T-helper 9 cell (primary cell): ENCODE data around the gene GRM5.

Source experiments
- DNase-seq: peaks from one replicate; pipeline ENCODE4 v3.0.0-alpha.2; 2020

GRM5 gene

DNA sequence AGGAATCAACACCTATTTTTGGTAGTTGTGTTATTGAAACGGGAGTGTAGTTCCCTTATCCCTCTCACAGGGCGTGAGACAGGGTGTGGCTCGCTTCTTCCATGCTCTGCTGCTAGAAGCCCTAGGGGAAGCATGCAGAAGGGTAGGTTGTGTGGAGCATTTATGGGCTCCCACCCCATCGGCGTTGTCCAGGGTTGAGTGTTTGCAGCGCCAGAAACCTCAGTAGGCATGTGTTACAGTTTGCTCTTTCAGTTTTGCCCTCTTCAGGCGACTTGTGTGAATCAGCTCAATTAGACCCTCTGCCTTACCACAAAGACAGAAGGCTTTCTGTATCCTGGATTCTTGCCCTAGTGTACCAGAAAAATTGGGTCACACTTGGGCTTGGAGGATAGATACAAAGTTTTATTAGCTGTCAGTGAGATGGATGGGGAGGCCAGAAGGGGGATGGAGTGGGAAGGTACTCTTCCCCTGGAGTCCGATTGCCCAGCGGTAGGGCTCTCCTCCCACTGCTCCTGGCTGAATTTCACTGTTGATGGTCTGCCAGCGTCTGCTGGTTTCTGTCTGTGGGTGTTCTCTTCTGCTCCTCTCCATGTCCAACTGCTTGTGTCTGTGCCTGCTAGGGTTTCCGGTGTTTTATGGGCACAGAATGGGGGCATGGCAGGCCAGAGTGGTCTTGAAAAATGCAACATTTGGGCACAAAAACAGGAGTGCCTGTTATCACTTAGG is 369.9 kb downstream of the GRM5 start:
- no peak for DNase-seq

DNA sequence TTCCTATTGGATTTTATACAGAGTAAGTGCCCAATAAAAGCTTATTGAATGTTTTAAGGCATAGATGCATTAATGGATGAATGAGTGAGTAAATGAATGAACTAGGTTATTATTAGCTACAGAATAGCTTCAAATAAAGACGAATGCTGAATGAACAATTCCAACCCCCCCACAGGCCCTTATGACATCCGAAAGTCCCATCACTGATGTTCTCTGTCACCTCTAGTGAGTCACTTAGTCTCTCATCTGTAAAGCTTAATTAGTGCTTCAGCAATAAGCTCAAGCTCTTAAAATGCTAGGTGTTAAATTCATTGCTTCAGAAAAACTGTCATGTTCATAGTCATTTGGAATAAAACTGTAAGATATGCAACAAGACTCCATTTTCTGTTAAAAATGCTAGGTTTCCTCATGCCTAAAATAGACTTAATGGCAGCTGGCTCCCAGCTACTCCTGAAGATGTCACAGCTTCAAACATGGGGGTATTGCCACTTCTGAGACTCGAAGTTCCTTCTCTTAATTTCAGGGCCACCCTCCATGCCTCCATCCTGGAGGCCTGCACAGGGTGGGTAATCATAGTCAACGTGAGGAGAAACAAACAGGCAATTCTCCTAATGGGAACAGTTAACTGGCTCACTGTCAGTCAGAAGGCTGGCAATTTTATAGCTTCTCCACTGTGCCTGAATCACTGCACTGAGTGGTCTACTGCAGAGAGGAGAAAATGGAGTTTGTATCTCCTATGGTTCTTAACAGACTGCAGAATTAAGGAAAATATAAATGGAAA is 373.3 kb downstream of the GRM5 start:
- DNase-seq, result no peak

DNA sequence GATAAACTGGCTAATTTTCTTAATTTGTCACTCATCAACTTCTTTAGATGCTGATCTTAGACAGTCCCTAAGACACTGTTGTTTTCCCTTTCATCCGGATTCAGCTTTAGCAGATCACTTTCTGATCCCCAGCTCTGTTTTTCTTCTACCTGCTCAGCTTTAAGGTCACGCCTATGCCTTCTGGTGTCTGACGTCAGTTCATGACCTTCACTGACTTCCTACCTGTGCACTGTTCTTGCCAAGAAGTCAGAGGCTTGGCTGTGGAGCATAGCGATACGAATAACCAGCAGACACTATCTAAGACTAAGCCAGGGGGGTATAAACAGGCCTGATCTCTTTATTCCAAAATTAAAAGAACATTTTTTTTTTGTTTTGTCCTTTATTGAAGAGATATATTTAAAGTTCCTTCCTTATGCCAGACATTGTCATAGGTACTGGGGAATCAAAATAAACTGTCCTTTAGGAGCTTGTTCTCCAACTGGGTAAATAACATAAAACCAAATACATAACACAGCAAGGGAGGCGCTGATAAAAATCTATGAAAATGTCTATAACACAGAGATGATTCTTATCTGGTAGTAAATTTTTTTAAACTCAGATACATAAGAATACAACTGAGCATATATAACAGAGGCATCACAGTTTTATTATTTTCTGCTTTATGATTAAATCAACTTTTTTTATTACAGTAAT is 376.1 kb downstream of the GRM5 start:
- no peak for DNase-seq

DNA sequence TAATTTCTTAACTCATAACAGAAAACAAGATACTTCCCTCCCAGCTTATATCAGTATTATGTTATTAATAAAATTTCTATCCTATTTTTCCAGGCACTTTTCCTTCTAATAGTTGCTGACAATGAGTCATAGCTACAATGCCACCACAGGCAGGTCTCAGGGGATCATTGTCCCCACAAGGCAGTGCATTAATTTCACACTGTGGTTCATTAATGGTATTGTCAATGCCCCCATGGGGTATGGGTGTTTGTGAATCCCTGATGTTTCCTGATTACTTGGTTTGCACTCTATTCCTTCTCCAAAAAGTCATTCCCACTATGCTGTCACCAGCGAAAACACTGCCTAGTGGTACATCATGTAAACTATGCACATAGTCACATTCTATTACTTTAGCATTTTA is 382.8 kb downstream of the GRM5 start:
- no peak for DNase-seq

DNA sequence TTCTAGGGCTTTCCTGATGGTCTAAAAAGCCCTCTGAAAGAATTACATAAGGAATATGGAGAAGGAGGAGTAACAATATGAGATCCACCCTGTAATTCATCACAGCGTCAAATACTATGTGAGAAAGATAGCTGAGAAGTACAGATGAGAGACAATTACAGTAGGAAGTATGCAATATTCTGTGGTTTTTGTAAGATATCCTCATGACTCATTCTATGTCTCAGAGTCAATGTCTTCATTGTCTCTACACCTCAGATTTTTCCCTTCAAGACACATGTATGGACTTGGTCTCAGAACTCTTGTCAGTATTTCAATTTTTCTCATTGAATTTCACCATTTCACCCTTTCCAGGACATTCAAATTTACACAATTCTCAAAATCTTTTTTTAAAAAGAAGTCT is 385.0 kb downstream of the GRM5 start:
- DNase-seq, result no peak

DNA sequence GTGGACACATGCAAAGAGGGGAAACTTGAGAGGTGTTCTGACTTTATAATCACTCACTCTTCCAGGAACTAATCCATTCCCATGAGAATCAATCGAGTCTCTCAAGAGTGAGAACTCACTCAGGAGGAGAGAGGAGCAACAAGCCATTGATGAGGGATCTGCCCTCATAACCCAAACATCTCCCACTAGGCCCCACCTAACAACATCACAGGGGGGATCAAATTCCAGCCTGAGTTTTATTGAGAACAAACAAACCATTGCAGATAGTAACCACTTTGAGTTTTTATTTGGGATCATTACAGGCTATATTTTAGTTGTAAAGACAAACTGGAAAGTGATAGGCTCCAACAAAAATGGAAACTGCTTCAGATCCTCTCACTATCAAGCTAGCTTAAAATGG is 399.4 kb downstream of the GRM5 start:
- no peak for DNase-seq

DNA sequence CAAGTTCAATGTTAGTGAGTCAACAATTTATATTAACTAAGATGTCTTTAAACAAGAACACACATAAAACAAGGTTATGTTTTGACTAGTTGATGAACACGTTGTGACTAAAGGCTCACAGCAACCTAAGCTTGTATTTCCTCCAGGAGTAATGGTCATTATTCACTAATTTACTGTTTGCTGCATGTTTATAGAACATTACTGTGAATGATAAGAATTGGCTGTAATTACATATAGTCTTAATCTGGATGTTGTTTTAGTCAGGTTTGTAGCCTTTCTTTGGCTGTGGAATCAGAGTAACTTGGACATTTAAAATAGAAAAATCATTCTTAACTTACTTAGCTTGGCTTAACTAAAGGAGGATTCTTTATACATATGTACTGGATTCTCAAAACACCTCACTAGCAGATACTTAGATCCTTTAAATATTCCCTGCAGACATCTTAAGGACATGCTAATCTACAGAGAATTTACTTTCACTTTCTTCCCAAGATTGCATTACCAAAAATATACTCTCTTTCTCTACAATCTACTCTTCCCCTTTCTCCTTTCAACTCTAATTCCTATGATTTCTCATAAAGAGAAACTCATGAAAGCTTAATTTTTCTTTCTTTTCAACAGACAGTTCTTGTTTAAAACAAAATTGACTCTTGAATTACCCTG is 408.6 kb downstream of the GRM5 start:
- DNase-seq, result no peak

DNA sequence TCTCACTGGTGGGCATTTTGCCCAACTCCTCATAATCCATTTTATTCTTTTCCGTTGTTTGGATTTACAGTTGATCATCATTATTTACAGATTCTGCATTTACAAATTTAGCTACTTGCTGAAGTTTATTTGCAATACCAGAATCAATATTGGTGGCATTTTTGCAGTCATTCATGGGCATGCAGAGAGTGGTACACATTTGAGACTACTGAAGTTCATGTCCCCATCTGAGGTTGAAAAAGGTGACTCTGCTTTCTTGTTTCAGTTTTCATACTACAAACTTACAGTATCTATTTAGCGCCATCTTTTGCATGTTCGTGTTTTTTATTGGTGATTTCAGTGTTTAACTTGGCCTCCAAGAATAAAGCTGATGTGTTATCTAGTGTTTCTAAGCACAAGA is 409.5 kb downstream of the GRM5 start:
- no peak for DNase-seq

DNA sequence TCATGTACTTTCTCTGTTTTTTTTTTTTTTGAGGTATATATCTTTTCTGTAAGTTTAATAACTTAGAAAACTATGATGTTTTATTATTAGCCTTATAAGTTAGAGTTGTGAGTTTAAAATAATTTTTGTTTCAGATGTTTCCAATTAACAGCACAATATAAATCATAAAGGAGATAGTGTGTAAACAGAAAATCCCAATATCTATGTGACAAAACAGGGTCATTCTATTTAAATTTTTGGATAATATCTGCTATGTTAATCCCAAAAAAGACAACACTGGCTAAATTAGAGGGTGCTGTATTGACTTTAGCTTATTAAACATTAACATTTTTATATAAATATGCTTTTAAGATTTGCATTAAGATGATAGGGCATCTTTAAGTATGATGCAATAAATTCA is 410.1 kb downstream of the GRM5 start:
- DNase-seq, result no peak

DNA sequence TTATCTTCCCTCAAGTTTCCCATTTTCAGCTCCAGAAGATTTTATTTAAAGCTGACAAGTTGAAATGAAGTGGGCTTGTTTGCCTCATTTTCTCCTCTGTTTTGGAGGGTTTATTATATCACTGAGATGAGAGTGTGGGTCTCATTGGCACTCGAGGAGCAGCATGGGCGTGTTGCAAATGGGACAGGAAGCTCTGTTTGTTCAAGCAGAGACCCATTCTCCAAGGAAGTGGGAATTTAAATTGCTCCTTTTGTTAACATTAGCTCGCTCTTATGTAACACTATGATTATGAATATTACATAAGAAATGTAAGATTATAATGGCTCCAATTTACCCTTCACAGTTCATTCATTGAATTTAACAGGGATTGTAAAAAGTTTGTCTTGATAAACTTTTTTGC is 410.6 kb downstream of the GRM5 start:
- no peak for DNase-seq

DNA sequence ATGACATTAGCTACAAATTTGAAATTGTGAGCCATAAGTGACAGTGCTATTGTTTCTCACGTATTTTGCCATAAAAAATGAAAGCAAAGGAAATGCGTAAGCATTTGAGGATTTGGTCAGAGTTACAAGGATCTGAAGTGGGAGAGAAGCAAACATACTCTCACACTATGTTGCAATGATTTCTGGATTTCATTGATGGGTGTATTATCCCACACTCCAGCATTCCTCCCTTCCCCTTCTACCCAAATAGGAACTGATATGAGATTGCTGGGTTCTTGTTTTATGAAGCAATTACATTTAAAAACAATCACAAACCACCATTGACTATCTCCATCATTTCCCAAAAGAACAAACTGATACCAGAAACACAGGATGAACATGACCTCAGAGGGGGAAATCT is 414.2 kb downstream of the GRM5 start:
- DNase-seq, result no peak

DNA sequence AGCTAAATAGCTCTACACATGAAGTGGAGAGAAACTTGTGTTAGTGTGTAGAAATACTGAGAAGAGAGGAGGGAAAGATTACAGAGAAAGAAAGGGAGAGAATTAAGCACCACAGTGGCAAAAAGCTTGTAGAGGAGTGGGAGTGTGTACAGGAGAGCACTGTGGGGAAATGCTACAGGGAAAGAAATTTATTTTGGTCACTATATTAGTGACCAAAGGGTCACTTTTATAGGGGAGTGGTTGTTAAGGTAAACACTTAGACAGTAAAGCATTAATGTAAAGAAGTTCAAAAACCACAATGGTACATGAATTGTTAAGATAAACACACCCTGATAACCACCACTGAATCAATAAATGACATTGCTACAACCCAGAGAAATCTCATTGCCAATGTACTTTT is 421.1 kb downstream of the GRM5 start:
- no peak for DNase-seq

DNA sequence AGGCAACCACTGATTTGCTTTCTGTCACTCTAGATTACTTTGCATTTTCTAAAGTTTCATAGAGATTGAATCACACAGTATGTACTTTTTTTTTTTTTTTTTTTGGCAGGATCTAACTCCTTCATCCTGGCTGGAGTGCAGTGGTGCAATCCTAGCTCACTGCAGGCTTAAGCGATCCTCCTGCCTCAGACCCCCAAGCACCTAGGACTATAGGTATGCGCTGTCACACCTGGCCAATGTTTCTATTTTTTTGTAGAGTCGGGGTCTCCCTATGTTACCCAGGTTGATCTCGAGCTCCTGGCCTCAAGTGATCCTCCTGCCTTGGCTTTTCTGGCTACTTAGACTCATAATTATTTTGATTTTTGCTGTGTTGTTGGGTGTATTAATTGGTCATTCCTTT is 433.6 kb downstream of the GRM5 start:
- DNase-seq, result no peak

DNA sequence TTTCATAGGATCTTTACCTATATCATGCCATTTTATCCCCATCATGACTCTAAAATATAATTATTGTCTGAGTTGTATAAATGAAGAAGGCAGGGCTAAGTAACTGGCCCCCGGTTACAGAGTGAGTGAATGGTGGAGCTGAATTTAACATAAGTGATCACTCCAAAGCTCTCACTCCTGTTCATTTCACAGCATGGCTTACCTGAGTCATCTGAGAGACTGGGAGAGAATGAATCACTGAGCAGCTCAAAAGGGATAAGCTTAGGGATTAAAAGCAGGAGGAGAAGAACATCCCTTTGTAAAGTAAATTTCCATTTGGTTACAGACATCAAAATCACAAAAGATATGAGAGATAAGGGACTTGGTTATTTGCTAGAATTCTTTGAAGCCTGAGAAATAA is 434.3 kb downstream of the GRM5 start:
- no peak for DNase-seq

DNA sequence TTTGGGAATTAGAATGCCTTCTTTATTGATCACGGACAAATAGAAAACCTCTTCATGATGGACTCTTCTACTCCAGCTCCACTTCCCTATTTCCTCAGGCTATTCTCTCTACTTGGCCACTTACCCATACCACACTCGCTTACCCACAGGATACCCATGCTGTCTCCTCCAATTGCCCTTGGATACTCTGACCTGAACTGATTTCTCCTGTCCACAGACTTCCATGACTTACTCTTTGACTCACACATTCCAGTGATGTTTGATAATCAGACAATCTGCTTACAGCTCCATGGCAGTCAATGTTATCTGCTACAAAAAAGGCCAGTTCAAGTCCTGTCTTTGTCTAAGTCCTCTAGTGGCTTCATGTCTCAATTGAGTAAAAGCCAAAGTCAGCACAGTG is 436.3 kb downstream of the GRM5 start:
- no peak for DNase-seq

DNA sequence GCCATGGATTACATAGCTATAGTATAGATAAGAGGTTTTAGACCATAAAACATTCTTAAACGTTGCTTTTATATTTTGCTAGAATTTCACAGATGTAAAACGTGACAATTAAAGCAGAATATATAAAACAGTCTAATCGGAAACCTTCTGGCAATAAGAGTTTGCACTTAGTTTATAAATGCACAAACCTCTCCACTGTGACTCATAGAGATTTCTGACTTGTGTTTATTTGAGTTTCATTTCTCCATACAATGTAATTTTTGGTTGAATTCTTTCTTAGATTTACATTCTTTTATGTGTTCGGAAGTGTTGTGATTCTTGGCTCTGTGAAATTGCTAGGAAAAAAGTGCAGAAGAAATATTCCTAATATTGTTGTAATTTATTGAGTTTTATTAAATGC is 439.6 kb downstream of the GRM5 start:
- DNase-seq, result no peak

DNA sequence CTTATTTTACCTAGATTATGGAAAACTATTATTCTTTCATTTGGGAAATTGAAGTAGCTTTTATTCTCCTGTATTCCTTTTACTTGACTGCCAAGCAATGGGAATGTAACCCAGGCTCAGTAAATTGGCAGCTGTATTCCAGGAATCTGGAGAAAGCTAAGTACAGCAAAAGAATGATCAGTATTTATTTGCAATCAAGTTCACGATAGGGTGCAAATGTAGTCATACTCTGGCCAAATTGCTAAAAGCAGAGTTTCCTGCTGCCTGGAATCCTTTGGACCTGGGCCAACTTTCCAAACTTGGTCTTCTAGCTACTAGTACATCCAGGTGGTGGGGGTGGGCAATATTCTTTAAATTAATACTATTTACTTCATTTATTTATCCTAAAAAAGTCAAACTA is 442.3 kb downstream of the GRM5 start:
- DNase-seq, result no peak

DNA sequence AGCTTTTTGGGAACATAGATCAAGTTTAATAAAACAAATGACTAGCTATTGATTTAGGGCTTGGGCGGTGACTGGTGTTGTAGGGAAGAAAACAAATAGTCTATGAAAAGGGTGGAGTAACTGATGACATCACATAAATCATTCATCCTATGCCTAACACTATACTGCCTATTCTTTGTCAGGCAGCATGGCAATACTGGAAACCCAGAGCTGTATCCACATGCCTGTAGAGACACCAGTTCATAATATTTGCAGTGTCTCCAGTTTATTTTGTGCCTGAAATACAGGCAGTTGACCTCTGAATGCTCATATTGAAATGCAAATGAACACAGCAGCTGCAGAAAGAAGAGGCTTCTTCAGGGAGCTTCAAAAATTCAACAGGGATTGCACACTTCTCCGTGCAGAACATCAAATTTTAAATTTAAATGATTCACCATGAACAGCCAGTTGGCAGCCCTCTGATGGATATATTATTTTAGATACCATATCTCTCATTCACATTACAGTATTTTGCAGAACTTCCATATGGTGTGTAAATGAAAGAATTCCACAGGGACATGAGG is 445.1 kb downstream of the GRM5 start:
- no peak for DNase-seq

DNA sequence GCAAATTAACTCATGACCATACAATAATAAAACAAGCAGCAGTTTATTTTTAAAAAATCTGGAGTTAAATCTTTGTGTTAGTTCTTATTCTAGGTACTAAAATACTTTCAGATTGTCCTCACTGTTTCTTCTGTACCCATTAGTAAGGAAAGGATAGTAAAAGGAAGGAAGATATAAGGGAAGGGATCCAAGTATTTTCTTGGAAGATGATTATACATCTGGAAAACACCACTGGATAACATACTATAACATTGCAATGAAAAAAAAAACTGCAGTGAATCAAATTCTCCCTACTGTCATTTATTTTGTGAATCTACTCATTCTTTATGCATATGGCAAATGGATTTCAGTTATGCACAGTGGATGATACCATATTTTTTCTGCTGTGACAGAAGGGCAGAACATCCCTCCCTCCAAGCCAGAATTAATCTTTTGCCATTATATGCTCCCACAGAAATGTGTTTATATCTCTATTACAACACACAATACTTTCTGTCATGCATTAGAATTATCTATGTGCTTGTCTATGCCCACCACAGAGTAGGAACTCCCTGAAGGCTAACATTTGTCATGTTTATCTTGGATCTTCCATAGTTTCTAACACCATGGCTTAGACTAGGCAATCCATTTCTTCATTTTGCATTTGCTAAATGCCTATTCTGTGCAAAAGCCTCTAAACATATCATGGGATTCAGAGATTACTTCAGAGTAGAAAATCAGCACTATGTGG is 446.0 kb downstream of the GRM5 start:
- no peak for DNase-seq

DNA sequence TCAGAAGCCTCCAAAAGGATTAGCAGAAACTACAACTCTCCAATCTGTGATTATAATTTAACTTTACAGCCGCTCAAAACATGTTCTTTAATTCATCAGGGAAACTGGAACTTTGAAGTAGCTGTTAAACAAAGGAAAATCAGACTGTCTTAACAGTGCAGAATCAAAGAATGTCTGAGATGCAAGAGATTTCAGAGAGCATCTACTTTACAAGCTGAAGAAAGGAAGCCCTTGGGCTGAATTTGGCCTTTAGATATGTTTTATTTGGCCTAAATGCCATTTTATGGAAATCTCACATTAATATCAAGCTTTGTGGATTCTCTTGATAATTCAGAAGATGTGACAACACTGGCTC is 446.7 kb downstream of the GRM5 start:
- no peak for DNase-seq

DNA sequence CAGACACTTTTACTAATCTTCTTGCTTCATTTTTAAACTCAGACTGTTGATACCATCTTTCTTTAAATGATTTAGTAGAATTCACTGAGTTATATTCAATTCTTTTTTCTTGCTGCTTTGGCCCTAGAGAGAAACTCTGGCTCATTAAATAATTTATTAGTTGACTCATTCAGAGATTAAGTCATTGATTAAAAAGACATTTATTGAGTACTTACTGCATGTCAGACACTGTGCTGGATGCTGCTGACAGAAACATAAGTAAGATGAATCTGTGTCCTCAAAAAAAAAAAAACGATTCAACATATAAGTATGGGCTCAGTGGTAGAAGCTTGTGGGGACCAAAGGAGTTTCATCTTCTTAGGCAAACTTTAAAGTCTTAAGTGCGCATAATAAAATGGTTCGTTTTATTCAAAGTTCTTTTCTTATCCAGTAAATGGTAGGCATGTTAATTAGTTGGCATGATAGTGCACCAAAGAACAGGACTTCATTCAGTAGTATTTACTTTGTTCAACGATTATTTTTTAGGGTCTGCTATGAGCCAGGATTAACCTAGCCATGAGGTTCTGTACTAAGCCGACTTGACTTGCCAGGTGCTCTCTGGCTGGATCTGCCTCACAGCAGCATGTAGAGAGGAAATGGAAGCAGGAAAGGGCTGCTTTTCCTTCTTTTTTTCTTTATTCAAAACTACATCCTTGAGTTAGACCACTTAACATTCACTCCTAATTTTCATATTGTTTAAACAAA is 447.3 kb downstream of the GRM5 start:
- DNase-seq, result no peak

DNA sequence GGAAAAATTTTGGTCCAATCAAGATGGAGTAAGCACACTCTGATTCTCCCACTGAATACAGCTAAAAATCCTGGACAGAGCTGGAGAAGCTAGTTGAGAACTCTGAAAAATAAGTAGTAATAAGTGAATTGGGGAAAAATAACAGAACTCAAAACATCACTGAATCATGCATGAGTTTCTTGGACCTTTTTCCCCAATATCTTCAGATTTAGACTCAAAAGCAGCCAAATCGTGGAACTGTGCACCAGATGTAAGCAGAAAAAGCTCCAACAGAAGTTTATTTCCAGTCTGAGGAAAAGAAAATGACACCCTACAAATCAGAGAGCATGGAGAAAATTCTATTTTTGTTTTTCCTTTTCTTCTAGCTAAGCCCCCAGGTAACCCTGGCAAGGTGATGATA is 448.6 kb downstream of the GRM5 start:
- no peak for DNase-seq
